Measurements from ENCODE around the gene ALDH1L1. TPM values are rescaled to one million over a fixed set of nuclear protein-coding genes. Genes with fewer than 3 reads are reported as not detected.

The ALDH1L1 gene
- total and polyA plus RNA-seq, 2 of the 13 experiments (the other 11 are each of a cell fraction or from before 2014, with no cell fraction given), result 11.2 to 28.7 TPM

GRCh38 chr3:126197854-126198584 lies 17.6 kb upstream of the ALDH1L1 start (continued):
- TF ChIP-seq ZNF652 (CRISPR knock-in tag; IDR thresholded peaks at IDR 0.05; ENCODE audit: borderline replicate concordance, low read depth), result no peak
- TF ChIP-seq ZNF766 (CRISPR knock-in tag; IDR thresholded peaks at IDR 0.05; ENCODE audit: borderline replicate concordance), result no peak
- TF ChIP-seq ZNF331 (CRISPR knock-in tag; IDR thresholded peaks at IDR 0.05), result peak; percentile 33; the same call in 1 of the 2 replicates
- no peak for TF ChIP-seq BRF2 (CRISPR knock-in tag; IDR thresholded peaks at IDR 0.05)
- TF ChIP-seq ZBTB7B (CRISPR knock-in tag; IDR thresholded peaks at IDR 0.05), result no peak
- TF ChIP-seq WIZ (CRISPR knock-in tag; IDR thresholded peaks at IDR 0.05), result no peak
- peak; percentile 82 for TF ChIP-seq STAG1 (CRISPR knock-in tag; IDR thresholded peaks at IDR 0.05)
- TF ChIP-seq ZNF614 (CRISPR knock-in tag; IDR thresholded peaks at IDR 0.05; ENCODE audit: borderline replicate concordance), result peak; percentile 54; the same call in 1 of the 2 replicates
- TF ChIP-seq RBFOX2 (IDR thresholded peaks at IDR 0.05; ENCODE audit: low read depth, low read length), result 0 out of 2 replicates have a peak, but pooled peaks have one; percentile 18
- TF ChIP-seq MEIS2 (CRISPR knock-in tag; IDR thresholded peaks at IDR 0.05), result no peak
- TF ChIP-seq FUBP1 (CRISPR knock-in tag; IDR thresholded peaks at IDR 0.05; ENCODE audit: borderline replicate concordance), result no peak
- TF ChIP-seq ATF7 (IDR thresholded peaks at IDR 0.05), result no peak
- no peak for TF ChIP-seq ATF7 (CRISPR knock-in tag; IDR thresholded peaks at IDR 0.05)
- no peak for TF ChIP-seq KLF16 (CRISPR knock-in tag; IDR thresholded peaks at IDR 0.05)
- TF ChIP-seq ZKSCAN1 (IDR thresholded peaks at IDR 0.05; ENCODE audit: low read length), result 0 out of 2 replicates have a peak, but pooled peaks have one; percentile 11
- TF ChIP-seq ATF4 (CRISPR knock-in tag; IDR thresholded peaks at IDR 0.05), result no peak
- TF ChIP-seq SOX5 (CRISPR knock-in tag; IDR thresholded peaks at IDR 0.05; ENCODE audit: borderline replicate concordance), result 0 out of 2 replicates have a peak, but pooled peaks have one; percentile 19
- 0 out of 2 replicates have a peak, but pooled peaks have one; percentile 18 for TF ChIP-seq ARID5B (CRISPR knock-in tag; IDR thresholded peaks at IDR 0.05)
- no peak for TF ChIP-seq ZNF33B (CRISPR knock-in tag; IDR thresholded peaks at IDR 0.05)
- TF ChIP-seq ASH2L (IDR thresholded peaks at IDR 0.05; ENCODE audit: insufficient read length, low read depth, low read length), result no peak
- TF ChIP-seq TGIF2 (CRISPR knock-in tag; IDR thresholded peaks at IDR 0.05), result no peak
- no peak for TF ChIP-seq AKAP8 (CRISPR knock-in tag; IDR thresholded peaks at IDR 0.05)
- TF ChIP-seq ZFX (CRISPR knock-in tag; IDR thresholded peaks at IDR 0.05; ENCODE audit: low read depth), result no peak

Data from HepG2 (cell line).